ENCODE data around the gene DPM2. TPM values are rescaled to one million over a fixed set of nuclear protein-coding genes. Genes with fewer than 3 reads are reported as not detected.

Gene DPM2
- total RNA-seq, 1 experiment from 2014 or later, result 46.9 TPM

DNA sequence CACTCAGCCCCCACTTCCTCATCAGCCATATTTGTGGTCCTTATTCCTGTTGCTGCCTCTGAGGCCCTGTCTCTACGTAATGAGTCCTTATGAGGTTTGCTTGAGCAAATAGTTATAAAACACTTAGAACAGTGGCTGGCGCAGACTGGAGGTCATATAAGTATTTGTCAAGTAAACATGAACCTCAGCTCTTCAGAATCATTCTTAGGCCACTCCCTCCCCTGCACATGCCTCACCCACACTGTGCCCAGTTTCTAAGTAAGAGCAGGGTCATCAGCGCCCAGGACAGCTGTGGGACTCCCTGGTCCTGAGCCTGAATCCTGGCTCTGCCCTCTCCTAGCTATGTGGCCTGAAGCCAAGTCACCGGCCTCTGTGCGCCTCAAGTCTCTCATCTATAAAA, 24.8 kb downstream of the DPM2 start:
- in situ Hi-C loops (cut with HindIII; ENCODE audit: low pct_unique_long_range_greater_than_20kb, low sequenced_read_pairs), result no loop called here
- DNase-seq (ENCODE audit: low read depth), result no peak

DNA sequence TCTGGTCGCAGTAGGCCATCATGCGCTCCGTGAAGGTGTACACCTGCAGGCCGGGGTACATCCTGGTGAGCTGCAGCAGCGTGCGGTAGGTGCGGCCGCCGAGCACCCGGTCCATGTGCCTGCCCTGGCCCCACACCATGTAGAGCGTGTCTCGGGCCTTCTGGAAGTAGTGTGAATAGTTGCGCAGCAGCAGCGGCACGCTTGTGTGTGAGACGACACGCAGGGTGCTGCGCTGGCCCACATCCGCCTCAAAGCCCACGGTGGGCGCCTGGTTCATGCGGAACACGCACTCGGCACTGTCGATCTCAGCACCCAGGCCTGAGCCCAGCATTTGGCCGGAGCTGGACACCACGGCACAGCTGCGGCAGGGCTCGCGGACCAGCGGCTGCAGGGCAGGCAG, 25.4 kb downstream of the DPM2 start:
- no peak for DNase-seq (ENCODE audit: low read depth)
- in situ Hi-C loops (cut with HindIII; ENCODE audit: low pct_unique_long_range_greater_than_20kb, low sequenced_read_pairs), result no loop called here

DNA sequence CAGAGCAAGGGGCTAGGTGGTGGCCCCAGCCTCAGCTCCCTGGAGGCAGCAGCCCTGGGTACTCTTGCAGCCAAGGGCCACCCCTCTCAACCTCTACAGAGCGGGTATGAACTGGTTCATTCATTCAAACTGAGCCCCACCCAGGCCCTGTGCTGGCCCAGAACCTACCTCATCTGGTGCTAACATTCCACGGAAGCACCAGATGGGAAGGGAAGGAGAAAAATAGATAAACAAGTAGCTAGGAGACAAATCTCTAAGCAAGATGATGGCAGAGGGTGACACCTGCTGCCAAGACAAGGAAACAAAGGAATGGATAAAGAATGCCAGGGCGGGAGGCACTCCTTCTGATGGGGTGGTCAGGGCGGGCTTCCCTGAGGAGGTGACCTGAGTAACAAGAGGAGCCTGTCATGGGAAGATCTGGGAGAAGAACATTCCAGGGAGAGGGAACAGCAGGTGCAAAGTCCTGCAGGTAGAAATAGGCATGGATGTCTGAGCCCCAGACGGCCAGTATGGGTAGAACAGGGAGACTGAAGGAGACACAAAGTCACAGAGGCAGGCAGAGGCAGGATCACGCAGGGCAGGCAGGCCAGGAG, 26.9 kb downstream of the DPM2 start:
- in situ Hi-C loops (cut with HindIII; ENCODE audit: low pct_unique_long_range_greater_than_20kb, low sequenced_read_pairs), result no loop called here
- peak; percentile 74 for DNase-seq (ENCODE audit: low read depth)

DNA sequence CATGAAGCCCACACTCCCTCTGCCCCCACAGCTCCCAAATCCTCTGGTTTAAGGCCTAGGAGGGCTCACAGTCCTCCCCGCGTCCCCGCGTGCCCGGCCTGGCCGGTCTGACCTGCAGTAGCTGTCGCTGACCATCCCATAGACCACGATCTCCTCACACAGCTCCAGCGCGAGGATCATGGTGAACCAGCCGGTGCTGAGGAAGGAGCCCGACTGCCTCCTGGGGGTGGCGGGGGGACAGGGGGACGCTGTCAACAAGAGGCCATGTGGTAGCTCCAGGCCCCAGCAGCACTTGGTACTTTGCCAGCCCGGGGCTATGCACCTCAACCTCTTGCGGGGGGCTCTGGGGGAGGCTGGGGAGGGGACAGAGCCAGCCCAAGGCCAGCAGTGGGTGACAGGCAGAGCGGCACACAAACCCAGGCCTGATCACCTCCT, 27.8 kb downstream of the DPM2 start:
- in situ Hi-C loops (cut with HindIII; ENCODE audit: low pct_unique_long_range_greater_than_20kb, low sequenced_read_pairs), result no loop called here

DNA sequence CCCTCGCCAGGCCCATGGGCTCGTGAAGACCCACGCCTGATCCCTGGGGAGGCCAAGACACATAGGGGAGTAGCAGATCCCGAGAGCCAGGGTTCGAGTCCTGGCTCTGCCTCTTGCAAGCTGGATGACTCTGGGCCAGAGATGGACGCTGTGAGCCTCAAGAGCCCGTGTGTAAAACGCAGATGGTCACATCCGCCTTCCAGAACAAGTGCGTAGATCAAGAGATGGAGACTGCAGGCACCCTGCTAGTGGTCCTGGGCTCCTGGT, 29.1 kb downstream of the DPM2 start:
- in situ Hi-C loops (cut with HindIII; ENCODE audit: low pct_unique_long_range_greater_than_20kb, low sequenced_read_pairs), result no loop called here
- DNase-seq (ENCODE audit: low read depth), result no peak

More for the DNA sequence above, 27.8 kb downstream of the DPM2 start:
- no peak for DNase-seq (ENCODE audit: low read depth)

- DNase-seq (ENCODE audit: low read depth), result no peak
- in situ Hi-C loops (cut with HindIII; ENCODE audit: low pct_unique_long_range_greater_than_20kb, low sequenced_read_pairs), result no loop called here
These were observed 29.6 kb downstream of the DPM2 start for GRCh38 chr9:127907867-127908659.

- in situ Hi-C loops (cut with HindIII; ENCODE audit: low pct_unique_long_range_greater_than_20kb, low sequenced_read_pairs), result no loop called here
- no peak for DNase-seq (ENCODE audit: low read depth)
These were observed 31.9 kb downstream of the DPM2 start for GRCh38 chr9:127905788-127906191.

- in situ Hi-C loops (cut with HindIII; ENCODE audit: low pct_unique_long_range_greater_than_20kb, low sequenced_read_pairs), result no loop called here
- no peak for DNase-seq (ENCODE audit: low read depth)
These were observed 32.5 kb downstream of the DPM2 start for GRCh38 chr9:127905004-127905728.

DNA sequence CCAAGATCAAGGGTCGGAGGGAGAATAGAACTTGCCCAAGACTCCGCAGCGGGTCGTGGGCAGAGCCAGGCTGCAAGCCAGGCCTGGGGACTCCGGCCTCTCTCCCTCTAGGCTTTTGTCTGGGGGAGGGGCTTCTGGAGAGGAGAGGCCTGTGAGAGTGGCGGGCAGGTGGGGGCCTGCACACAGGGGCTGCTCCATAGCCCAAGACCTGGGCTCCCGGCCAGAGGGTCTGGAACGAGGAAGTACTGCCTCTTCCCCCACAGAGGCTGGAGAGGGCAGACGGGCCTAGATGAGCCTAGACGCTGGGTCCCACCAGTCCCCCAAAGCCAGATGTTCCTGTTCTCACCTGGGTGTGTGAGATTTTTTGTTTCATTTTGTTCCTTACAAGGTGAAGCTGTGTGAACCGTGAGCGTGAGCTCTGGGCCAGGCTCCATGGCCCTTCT, 33.1 kb downstream of the DPM2 start:
- in situ Hi-C loops (cut with HindIII; ENCODE audit: low pct_unique_long_range_greater_than_20kb, low sequenced_read_pairs), result no loop called here
- DNase-seq (ENCODE audit: low read depth), result no peak

GRCh38 chr9:127903557-127904475, 33.8 kb downstream of the DPM2 start:
- peak; percentile 67 for DNase-seq (ENCODE audit: low read depth)
- in situ Hi-C loops (cut with HindIII; ENCODE audit: low pct_unique_long_range_greater_than_20kb, low sequenced_read_pairs), result no loop called here

- in situ Hi-C loops (cut with HindIII; ENCODE audit: low pct_unique_long_range_greater_than_20kb, low sequenced_read_pairs), result no loop called here
- peak; percentile 54 for DNase-seq (ENCODE audit: low read depth)
These were observed 38.3 kb downstream of the DPM2 start, which contains the start of gene ST6GALNAC6 for GRCh38 chr9:127899128-127899943. Gene ST6GALNAC6 (minus strand): TSS chr9:127899603. CDS start chr9:127897981, 1,622 bp downstream.

- in situ Hi-C loops (cut with HindIII; ENCODE audit: low pct_unique_long_range_greater_than_20kb, low sequenced_read_pairs), result no loop called here
- DNase-seq (ENCODE audit: low read depth), result peak; percentile 53
These were observed 39.1 kb downstream of the DPM2 start for GRCh38 chr9:127898433-127899127.

DNA sequence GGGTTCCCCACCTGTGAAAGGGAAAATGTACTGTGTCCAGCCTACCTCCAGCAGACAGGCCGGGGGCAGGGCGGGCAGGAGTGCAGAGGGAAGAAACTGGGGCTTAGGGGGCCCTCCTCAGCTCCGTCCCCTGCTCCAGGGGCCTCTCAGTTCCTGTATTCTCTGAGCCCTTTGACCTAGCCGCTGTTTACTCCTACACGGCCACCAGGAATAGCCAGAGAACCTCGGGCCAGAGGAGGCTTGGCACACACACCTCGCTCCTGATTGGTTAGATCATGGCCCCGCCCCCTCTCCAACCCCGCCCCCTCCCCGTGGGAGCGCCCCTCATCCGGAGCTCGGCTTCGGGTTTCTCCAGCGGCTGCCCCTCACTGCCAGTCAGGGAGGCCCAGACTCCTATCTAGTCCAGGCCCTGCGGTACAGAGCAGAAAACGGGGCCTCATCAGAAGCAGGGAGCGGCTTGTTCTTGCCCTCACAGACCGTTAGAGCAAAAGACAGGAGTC, 40.4 kb downstream of the DPM2 start:
- peak; percentile 46 for DNase-seq (ENCODE audit: low read depth)
- in situ Hi-C loops (cut with HindIII; ENCODE audit: low pct_unique_long_range_greater_than_20kb, low sequenced_read_pairs), result no loop called here

DNA sequence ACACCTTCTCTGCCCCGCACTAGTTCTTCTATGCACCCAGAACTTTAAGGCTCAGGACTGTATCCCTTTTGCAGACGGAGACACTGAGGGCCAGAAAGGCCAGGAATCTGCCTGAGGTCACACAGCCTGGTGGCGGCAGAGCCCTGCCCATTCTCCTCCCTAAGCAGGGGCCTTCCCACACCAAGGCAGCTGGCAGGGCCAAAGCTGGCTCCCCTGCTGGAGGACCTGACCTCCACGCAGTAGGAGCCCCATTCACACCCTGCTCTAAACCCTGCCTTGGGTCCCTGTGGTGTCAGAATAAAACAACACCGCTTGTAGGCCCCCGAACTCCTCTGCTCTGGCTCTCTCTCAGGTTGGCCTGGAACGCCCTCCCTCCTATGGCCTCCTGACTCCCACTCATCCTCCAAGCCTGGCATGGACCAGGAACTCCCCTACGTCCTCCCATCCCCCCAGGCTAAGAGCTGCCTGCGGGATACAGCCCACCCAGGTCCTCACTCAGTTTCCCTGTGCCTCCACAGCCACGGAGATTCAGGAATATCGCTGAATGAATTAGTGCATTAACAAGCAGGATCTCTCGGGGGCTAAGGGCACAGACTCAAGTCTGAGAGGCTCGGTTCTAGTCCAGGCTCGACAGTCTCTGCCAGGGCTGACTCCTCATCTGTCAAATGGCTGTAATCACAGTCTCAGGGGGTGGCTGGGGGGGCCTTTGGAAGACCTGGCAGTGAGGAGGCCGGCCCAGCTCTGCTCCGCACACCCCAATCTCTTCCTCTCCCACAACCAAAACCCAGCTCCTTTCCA, 41.1 kb downstream of the DPM2 start:
- in situ Hi-C loops (cut with HindIII; ENCODE audit: low pct_unique_long_range_greater_than_20kb, low sequenced_read_pairs), result no loop called here
- DNase-seq (ENCODE audit: low read depth), result no peak

DNA sequence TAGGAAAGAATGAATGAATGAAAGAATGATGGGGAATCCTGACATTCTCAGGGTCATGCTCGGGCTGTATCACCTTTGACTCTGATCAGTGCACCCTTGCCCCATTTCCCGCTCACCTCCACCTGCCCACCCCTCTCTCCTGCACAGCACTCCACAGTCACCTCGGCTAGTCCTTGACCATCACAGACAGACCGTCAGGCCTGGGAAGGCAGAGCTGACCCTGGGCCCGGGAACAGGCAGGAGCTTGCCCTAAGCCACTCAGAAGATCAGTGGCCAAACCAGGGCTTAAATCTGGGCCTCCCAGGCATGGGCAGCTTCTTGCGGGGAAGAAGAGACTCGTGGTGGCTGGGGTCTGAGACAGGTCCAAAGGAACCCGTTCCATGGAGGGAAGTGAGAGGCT, 41.8 kb downstream of the DPM2 start:
- in situ Hi-C loops (cut with HindIII; ENCODE audit: low pct_unique_long_range_greater_than_20kb, low sequenced_read_pairs), result no loop called here
- DNase-seq (ENCODE audit: low read depth), result no peak

DNA sequence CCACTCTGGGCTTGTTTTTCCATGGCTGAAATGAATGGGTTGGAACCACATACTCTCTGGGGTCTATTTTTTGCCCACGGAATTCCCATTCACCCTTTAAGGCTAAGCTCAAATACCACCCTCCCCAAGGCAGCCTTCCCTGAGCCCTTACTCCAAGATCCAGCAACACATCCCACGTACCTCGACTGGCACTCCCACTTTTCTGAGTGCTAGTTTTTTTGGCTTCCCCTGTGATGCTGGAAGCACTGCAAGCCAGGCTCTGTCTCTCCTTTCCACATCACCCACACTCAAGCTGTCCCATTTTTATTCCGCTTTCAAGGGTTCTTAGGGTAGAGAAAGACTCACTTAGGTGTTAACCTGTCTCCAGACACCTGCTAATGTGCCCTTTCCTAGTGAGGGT, 44.3 kb downstream of the DPM2 start:
- in situ Hi-C loops (cut with HindIII; ENCODE audit: low pct_unique_long_range_greater_than_20kb, low sequenced_read_pairs), result no loop called here
- no peak for DNase-seq (ENCODE audit: low read depth)
